ENCODE results near the gene SUPT20HL2. TPM values are rescaled to one million over a fixed set of nuclear protein-coding genes. Genes with fewer than 3 reads are reported as not detected.
A peak's percentile ranks its signal among the peaks of the same experiment; 100 is the strongest.
"Not testable (repeated sequence)": the region's sequence is repeated elsewhere in the genome, so short reads cannot be mapped to it uniquely, and the experiment has no call there.

The SUPT20HL2 gene
- total RNA-seq = not detected
- not detected for polyA plus RNA-seq
- long read RNA-seq, donor 1 = 0 reads
- long read RNA-seq, donor 2 = 0 reads
- long read RNA-seq, donor 3 = 0 reads
- long read RNA-seq, donor 4 = 0 reads
- long read RNA-seq, donor 5 = 0 reads
- long read RNA-seq, donor 6 = 0 reads
- long read RNA-seq, donor 7 = 0 reads
- long read RNA-seq, donor 8 = 0 reads
- long read RNA-seq, donor 9 = 0 reads
- long read RNA-seq, donor 10 = 0 reads

- Histone ChIP-seq H3K27me3 (ENCODE audit: control insufficient read depth in 2 of 2, insufficient read depth in 1 of 2, low read length in 1 of 2) (no peaks in the 10 kb centered on the region), H3K36me3 (ENCODE audit: control insufficient read depth in 2 of 2, insufficient read depth in 2 of 2, low read length in 1 of 2) (no peaks in the 10 kb centered on the region), H3K9me3 (ENCODE audit: control insufficient read depth in 2 of 2, insufficient read depth in 1 of 2, low read length in 1 of 2) (no peaks in the 10 kb centered on the region), H3K4me3 (ENCODE audit: low read length in 2 of 2) (no peak within 1 kb of the TSS), H3K4me1 (ENCODE audit: control insufficient read depth in 2 of 2, insufficient read depth in 2 of 2, low read length in 2 of 2) (no peaks in the 10 kb centered on the region), H3K27ac (ENCODE audit: low read depth in 1 of 2, low read length in 1 of 2) (no peak within 1 kb of the TSS)
- WGBS = 99% methylated on average over 39 of the region's 39 CpGs
- DNase-seq (ENCODE audit: low read depth in 6 of 9, low spot score in 9 of 9) = no peak
Measured at GRCh38 chrX:24314019-24314635, at the start of gene SUPT20HL2. TSS of gene SUPT20HL2 (minus strand) at chrX:24314069. CDS start at chrX:24313315, 754 bp downstream.

GRCh38 chrX:24362089-24362745 is 48.3 kb upstream of the SUPT20HL2 start:
- not testable (repeated sequence) for H3K27ac ChIP-seq (ENCODE audit: low read depth in 1 of 2, low read length in 1 of 2); H3K27me3 ChIP-seq (ENCODE audit: control insufficient read depth in 2 of 2, insufficient read depth in 1 of 2, low read length in 1 of 2); H3K4me1 ChIP-seq (ENCODE audit: control insufficient read depth in 2 of 2, insufficient read depth in 2 of 2, low read length in 2 of 2); DNase-seq (ENCODE audit: low read depth in 6 of 9, low spot score in 9 of 9); H3K4me3 ChIP-seq (ENCODE audit: low read length in 2 of 2); H3K9me3 ChIP-seq (ENCODE audit: control insufficient read depth in 2 of 2, insufficient read depth in 1 of 2, low read length in 1 of 2); H3K36me3 ChIP-seq (ENCODE audit: control insufficient read depth in 2 of 2, insufficient read depth in 2 of 2, low read length in 1 of 2)
- WGBS = 98% methylated on average over 37 of the region's 41 CpGs

GRCh38 chrX:24360272-24360671 is 46.4 kb upstream of the SUPT20HL2 start, which contains the start of gene SUPT20HL1:
TSS of gene SUPT20HL1 (plus strand) at chrX:24360639. CDS start at chrX:24362761, 2,122 bp downstream.
- 98% methylated on average over 3 of the region's 3 CpGs for WGBS
- peaks cover 0 to 6% of the 10 kb centered on the region in 2 donors for H3K4me1 ChIP-seq (ENCODE audit: control insufficient read depth in 2 of 2, insufficient read depth in 2 of 2, low read length in 2 of 2)

GRCh38 chrX:24357106-24357505 is 43.2 kb upstream of the SUPT20HL2 start:
- H3K9me3 ChIP-seq (ENCODE audit: control insufficient read depth in 2 of 2, insufficient read depth in 1 of 2, low read length in 1 of 2) = no peaks in the 10 kb centered on the region
- H3K4me1 ChIP-seq (ENCODE audit: control insufficient read depth in 2 of 2, insufficient read depth in 2 of 2, low read length in 2 of 2) = no peaks in the 10 kb centered on the region
- H3K27ac ChIP-seq (ENCODE audit: low read depth in 1 of 2, low read length in 1 of 2) = no peak overlapping the region
- H3K27me3 ChIP-seq (ENCODE audit: control insufficient read depth in 2 of 2, insufficient read depth in 1 of 2, low read length in 1 of 2) = no peaks in the 10 kb centered on the region
- no peak for DNase-seq (ENCODE audit: low read depth in 6 of 9, low spot score in 9 of 9)
- no peak overlapping the region for H3K4me3 ChIP-seq (ENCODE audit: low read length in 2 of 2)
- no peaks in the 10 kb centered on the region for H3K36me3 ChIP-seq (ENCODE audit: control insufficient read depth in 2 of 2, insufficient read depth in 2 of 2, low read length in 1 of 2)

More at GRCh38 chrX:24360272-24360671, 46.4 kb upstream of the SUPT20HL2 start, which contains the start of gene SUPT20HL1:
- Histone ChIP-seq H3K27ac (ENCODE audit: low read depth in 1 of 2, low read length in 1 of 2) (no peak within 1 kb of the TSS), H3K27me3 (ENCODE audit: control insufficient read depth in 2 of 2, insufficient read depth in 1 of 2, low read length in 1 of 2) (no peaks in the 10 kb centered on the region), H3K9me3 (ENCODE audit: control insufficient read depth in 2 of 2, insufficient read depth in 1 of 2, low read length in 1 of 2) (no peaks in the 10 kb centered on the region), H3K4me3 (ENCODE audit: low read length in 2 of 2) (no peak within 1 kb of the TSS), H3K36me3 (ENCODE audit: control insufficient read depth in 2 of 2, insufficient read depth in 2 of 2, low read length in 1 of 2) (no peaks in the 10 kb centered on the region)
- DNase-seq (ENCODE audit: low read depth in 6 of 9, low spot score in 9 of 9) = no peak

DNA sequence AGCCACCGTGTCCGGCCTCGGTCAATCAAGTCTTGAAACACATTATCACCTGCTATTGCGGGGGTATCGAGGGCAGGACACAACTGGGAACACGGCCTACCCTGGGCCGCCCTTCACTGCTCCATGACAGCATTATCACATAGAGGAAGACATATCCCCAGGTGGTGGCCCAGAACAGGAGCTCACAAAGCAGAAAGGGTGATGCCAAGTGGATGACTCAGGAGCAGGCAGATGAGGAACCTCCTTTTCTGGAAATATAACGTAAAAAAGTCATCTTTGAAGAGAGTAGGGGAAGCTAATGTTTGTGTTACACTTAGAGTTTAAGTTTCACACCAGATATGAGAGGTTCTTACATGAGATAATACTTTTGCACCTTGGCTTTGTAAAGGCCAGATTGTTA is 41.2 kb upstream of the SUPT20HL2 start:
- no peak for DNase-seq (ENCODE audit: low read depth in 6 of 9, low spot score in 9 of 9)
- no peaks in the 10 kb centered on the region for H3K9me3 ChIP-seq (ENCODE audit: control insufficient read depth in 2 of 2, insufficient read depth in 1 of 2, low read length in 1 of 2)
- no peak overlapping the region for H3K4me3 ChIP-seq (ENCODE audit: low read length in 2 of 2)
- no peaks in the 10 kb centered on the region for H3K4me1 ChIP-seq (ENCODE audit: control insufficient read depth in 2 of 2, insufficient read depth in 2 of 2, low read length in 2 of 2)
- H3K27ac ChIP-seq (ENCODE audit: low read depth in 1 of 2, low read length in 1 of 2) = no peak overlapping the region
- no peaks in the 10 kb centered on the region for H3K36me3 ChIP-seq (ENCODE audit: control insufficient read depth in 2 of 2, insufficient read depth in 2 of 2, low read length in 1 of 2)
- WGBS = 98% methylated on average over 8 of the region's 8 CpGs
- no peaks in the 10 kb centered on the region for H3K27me3 ChIP-seq (ENCODE audit: control insufficient read depth in 2 of 2, insufficient read depth in 1 of 2, low read length in 1 of 2)

- no peaks in the 10 kb centered on the region for H3K9me3 ChIP-seq (ENCODE audit: control insufficient read depth in 2 of 2, insufficient read depth in 1 of 2, low read length in 1 of 2)
- WGBS = 97% methylated on average over 4 of the region's 4 CpGs
- no peaks in the 10 kb centered on the region for H3K4me1 ChIP-seq (ENCODE audit: control insufficient read depth in 2 of 2, insufficient read depth in 2 of 2, low read length in 2 of 2)
- no peak for DNase-seq (ENCODE audit: low read depth in 6 of 9, low spot score in 9 of 9)
- H3K27ac ChIP-seq (ENCODE audit: low read depth in 1 of 2, low read length in 1 of 2) = no peak overlapping the region
- H3K36me3 ChIP-seq (ENCODE audit: control insufficient read depth in 2 of 2, insufficient read depth in 2 of 2, low read length in 1 of 2) = no peaks in the 10 kb centered on the region
- H3K27me3 ChIP-seq (ENCODE audit: control insufficient read depth in 2 of 2, insufficient read depth in 1 of 2, low read length in 1 of 2) = no peaks in the 10 kb centered on the region
- H3K4me3 ChIP-seq (ENCODE audit: low read length in 2 of 2) = no peak overlapping the region
Measured at GRCh38 chrX:24350217-24350616, 36.3 kb upstream of the SUPT20HL2 start.

- Histone ChIP-seq H3K36me3 (ENCODE audit: control insufficient read depth in 2 of 2, insufficient read depth in 2 of 2, low read length in 1 of 2) (no peaks in the 10 kb centered on the region), H3K9me3 (ENCODE audit: control insufficient read depth in 2 of 2, insufficient read depth in 1 of 2, low read length in 1 of 2) (no peaks in the 10 kb centered on the region), H3K4me1 (ENCODE audit: control insufficient read depth in 2 of 2, insufficient read depth in 2 of 2, low read length in 2 of 2) (no peaks in the 10 kb centered on the region), H3K27ac (ENCODE audit: low read depth in 1 of 2, low read length in 1 of 2) (no peak overlapping the region), H3K4me3 (ENCODE audit: low read length in 2 of 2) (no peak overlapping the region), H3K27me3 (ENCODE audit: control insufficient read depth in 2 of 2, insufficient read depth in 1 of 2, low read length in 1 of 2) (no peaks in the 10 kb centered on the region)
- DNase-seq (ENCODE audit: low read depth in 6 of 9, low spot score in 9 of 9) = no peak
- WGBS = 94% methylated on average over 1 of the region's 1 CpG
Measured at GRCh38 chrX:24347881-24348280, 34.0 kb upstream of the SUPT20HL2 start.

GRCh38 chrX:24343719-24344118 is 29.9 kb upstream of the SUPT20HL2 start:
- no peaks in the 10 kb centered on the region for H3K36me3 ChIP-seq (ENCODE audit: control insufficient read depth in 2 of 2, insufficient read depth in 2 of 2, low read length in 1 of 2)
- no peaks in the 10 kb centered on the region for H3K4me1 ChIP-seq (ENCODE audit: control insufficient read depth in 2 of 2, insufficient read depth in 2 of 2, low read length in 2 of 2)
- H3K27ac ChIP-seq (ENCODE audit: low read depth in 1 of 2, low read length in 1 of 2) = no peak overlapping the region
- no peak overlapping the region for H3K4me3 ChIP-seq (ENCODE audit: low read length in 2 of 2)
- no peaks in the 10 kb centered on the region for H3K27me3 ChIP-seq (ENCODE audit: control insufficient read depth in 2 of 2, insufficient read depth in 1 of 2, low read length in 1 of 2)
- H3K9me3 ChIP-seq (ENCODE audit: control insufficient read depth in 2 of 2, insufficient read depth in 1 of 2, low read length in 1 of 2) = no peaks in the 10 kb centered on the region
- WGBS = 38% methylated on average over 9 of the region's 9 CpGs
- DNase-seq (ENCODE audit: low read depth in 6 of 9, low spot score in 9 of 9) = peak in 1 of 9 donors; percentile 13

DNA sequence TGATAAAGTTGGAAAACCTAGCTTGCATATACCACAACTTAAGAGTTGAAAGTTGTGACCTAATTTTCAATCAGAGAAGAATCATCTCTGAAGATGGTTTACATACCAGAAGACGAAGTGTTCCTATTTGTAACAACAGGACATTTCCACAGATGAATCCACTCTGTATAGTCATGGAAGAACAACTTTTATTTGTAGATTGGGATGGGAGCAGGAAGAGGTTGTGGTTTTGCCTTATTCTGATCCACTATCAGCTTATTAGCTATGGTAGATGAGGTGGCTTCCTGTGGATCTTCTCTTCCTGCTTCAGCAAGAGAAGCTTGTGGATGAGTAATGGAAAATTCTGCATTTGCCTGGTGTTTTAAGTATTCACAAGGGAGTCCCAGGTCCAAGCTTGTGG is 27.9 kb upstream of the SUPT20HL2 start:
- H3K36me3 ChIP-seq (ENCODE audit: control insufficient read depth in 2 of 2, insufficient read depth in 2 of 2, low read length in 1 of 2) = no peaks in the 10 kb centered on the region
- no peak overlapping the region for H3K27ac ChIP-seq (ENCODE audit: low read depth in 1 of 2, low read length in 1 of 2)
- no peak for DNase-seq (ENCODE audit: low read depth in 6 of 9, low spot score in 9 of 9)
- no peaks in the 10 kb centered on the region for H3K9me3 ChIP-seq (ENCODE audit: control insufficient read depth in 2 of 2, insufficient read depth in 1 of 2, low read length in 1 of 2)
- H3K4me1 ChIP-seq (ENCODE audit: control insufficient read depth in 2 of 2, insufficient read depth in 2 of 2, low read length in 2 of 2) = no peaks in the 10 kb centered on the region
- WGBS = 94% methylated on average over 1 of the region's 1 CpG
- H3K27me3 ChIP-seq (ENCODE audit: control insufficient read depth in 2 of 2, insufficient read depth in 1 of 2, low read length in 1 of 2) = no peaks in the 10 kb centered on the region
- H3K4me3 ChIP-seq (ENCODE audit: low read length in 2 of 2) = no peak overlapping the region

All from thymus (tissue), 14 donors.